Kidney epithelial cell (primary cell): ENCODE results near the gene SLC25A15. TPM values are rescaled to one million over a fixed set of nuclear protein-coding genes. Genes with fewer than 3 reads are reported as not detected.
"Not testable (repeated sequence)": the region's sequence is repeated elsewhere in the genome, so short reads cannot be mapped to it uniquely, and the experiment has no call there.

Experiments
- DNase-seq: peaks from one replicate; pipeline ENCODE4 v3.0.0-alpha.2; 2010; ENCODE audit warnings: low read depth
- H3K27me3 ChIP-seq: 2 replicates; pipeline ENCODE4 v1.6.0; 2011; ENCODE audit warnings: low read length; ENCODE audit not compliant: control insufficient read depth, insufficient read depth
- H3K36me3 ChIP-seq: 2 replicates; pipeline ENCODE4 v1.5.1; 2011; ENCODE audit warnings: low read length; ENCODE audit not compliant: control insufficient read depth, insufficient read depth
- H3K4me3 ChIP-seq: 2 replicates; pipeline ENCODE4 v1.5.1; 2011; ENCODE audit warnings: low read depth, mild to moderate bottlenecking, control low read depth, low read length
- total RNA-seq: library from RNA; depleted of rRNA; stranded (reverse); fragments of >200 nt; gene quantifications from 2 replicates; pipeline ENCODE4 v1.2.3, GENCODE V29; 2015
- TF ChIP-seq, protein P1 (sequence below): IDR thresholded peaks from 2 replicates; pipeline ENCODE4 v1.5.1; 2011; ENCODE audit warnings: mild to moderate bottlenecking, moderate library complexity, low read length, control low read depth, inconsistent platforms; ENCODE audit not compliant: insufficient read depth, poor library complexity, severe bottlenecking

Gene SLC25A15
- total RNA-seq, 1 donor from 2014 or later: 27.5 TPM

DNA sequence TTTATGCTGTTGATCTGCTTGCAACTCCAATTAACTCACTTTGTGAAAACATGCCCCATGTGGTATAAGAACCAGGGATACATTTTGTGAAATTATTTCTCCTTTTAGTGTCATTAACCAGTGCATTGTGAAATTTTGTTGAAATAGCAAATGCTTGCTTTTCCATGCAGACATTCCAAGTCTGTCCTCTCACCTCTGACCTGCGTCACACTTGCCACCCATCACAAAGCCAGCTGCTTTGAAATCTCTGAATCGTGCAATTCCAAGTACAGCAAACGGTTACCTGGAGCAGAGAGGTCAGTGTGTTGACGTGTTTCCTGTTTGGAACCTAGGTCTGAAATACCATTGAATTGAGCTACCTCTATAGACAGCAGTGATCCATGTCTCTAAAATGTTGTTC, 4.9 kb upstream of the SLC25A15 start:
- H3K36me3 ChIP-seq: no peaks in the 10 kb centered on the region
- TF ChIP-seq, protein P1, sequence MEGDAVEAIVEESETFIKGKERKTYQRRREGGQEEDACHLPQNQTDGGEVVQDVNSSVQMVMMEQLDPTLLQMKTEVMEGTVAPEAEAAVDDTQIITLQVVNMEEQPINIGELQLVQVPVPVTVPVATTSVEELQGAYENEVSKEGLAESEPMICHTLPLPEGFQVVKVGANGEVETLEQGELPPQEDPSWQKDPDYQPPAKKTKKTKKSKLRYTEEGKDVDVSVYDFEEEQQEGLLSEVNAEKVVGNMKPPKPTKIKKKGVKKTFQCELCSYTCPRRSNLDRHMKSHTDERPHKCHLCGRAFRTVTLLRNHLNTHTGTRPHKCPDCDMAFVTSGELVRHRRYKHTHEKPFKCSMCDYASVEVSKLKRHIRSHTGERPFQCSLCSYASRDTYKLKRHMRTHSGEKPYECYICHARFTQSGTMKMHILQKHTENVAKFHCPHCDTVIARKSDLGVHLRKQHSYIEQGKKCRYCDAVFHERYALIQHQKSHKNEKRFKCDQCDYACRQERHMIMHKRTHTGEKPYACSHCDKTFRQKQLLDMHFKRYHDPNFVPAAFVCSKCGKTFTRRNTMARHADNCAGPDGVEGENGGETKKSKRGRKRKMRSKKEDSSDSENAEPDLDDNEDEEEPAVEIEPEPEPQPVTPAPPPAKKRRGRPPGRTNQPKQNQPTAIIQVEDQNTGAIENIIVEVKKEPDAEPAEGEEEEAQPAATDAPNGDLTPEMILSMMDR: no peak

DNA sequence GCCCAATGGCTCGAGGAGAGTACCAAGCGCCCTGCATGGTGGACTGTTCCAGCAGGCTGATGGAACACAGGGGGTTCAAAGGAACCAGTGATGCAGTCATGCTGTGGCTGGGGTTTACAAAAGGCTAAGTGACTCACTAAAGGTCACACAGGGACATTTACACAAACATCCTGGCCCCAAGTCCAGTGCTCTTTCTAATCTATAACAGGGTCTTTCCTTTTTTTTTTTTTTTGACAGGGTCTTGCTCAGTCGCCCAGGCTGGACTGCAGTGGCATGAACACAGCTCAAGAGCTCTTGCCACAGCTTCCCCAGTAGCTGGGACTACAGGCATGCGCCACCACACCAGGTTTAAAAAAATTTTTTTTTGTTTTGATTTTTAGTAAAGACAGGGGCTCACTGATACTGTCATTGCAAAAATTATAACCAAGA, 2.8 kb upstream of the SLC25A15 start:
- DNase-seq: no peak
- Histone ChIP-seq H3K4me3 (no peak overlapping the region), H3K36me3 (no peaks in the 10 kb centered on the region), H3K27me3 (no peaks in the 10 kb centered on the region)
- TF ChIP-seq, protein P1: no peak

More for the DNA sequence above, 4.9 kb upstream of the SLC25A15 start:
- no peak overlapping the region for H3K4me3 ChIP-seq
- H3K27me3 ChIP-seq: no peaks in the 10 kb centered on the region
- DNase-seq: no peak

DNA sequence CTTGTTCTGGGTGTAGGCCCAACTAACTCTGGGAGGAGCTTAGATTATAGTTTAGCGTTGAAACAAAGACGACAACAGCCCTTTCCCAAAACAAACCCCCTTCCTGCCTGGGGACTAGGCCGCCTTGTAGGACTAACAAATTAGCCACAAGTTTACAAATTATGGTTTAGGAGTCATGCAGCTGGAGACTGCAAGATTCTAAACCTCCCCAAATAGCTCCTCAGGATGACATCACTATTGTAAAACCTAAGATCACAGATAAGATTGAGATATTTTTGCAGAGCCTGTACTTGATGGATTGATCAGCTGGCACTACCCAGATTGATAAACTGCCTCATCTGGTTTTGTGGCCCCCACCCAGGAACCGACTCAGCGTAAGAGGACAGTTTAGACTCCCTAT, 2.3 kb upstream of the SLC25A15 start:
- TF ChIP-seq, protein P1: no peak
- Histone ChIP-seq H3K4me3 (no peak overlapping the region), H3K36me3 (no peaks in the 10 kb centered on the region), H3K27me3 (no peaks in the 10 kb centered on the region)
- DNase-seq: no peak

DNA sequence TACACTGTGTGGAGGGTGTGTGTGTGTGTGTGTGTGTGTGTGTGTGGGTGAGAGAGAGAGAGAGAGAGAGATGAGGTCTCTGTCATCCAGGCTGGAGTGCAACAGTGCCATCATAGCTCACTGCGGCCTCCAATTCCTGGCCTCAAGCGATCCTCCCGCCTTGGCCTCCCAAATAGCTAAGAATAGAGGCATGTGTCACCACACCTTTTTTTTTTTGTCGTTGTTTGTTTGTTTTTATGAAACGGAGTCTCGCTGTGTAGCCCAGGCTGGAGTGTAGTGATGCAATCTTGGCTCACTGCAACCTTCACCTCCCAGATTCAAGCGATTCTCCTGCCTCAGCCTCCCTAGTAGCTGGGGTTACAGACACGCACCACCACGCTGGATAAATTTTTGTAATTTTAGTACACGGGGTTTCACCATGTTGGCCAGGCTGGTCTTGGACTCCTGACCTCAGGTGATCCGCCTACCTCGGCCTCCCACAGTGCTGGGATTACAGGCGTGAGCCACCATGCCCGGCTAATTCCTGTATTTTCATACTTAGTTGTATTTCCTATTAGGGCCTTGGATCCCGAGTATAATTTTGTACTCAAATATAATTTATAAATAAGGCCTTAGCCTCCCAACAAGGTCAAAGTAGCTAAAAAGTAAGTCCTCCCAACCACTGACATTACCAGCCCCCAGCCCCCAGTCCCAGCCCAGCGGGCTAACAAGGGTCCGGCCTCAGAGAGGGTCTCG, 704 bp upstream of the SLC25A15 start:
- H3K27me3 ChIP-seq, H3K36me3 ChIP-seq, DNase-seq: not testable (repeated sequence)
- H3K4me3 ChIP-seq: peak overlapping the region; percentile 67

DNA sequence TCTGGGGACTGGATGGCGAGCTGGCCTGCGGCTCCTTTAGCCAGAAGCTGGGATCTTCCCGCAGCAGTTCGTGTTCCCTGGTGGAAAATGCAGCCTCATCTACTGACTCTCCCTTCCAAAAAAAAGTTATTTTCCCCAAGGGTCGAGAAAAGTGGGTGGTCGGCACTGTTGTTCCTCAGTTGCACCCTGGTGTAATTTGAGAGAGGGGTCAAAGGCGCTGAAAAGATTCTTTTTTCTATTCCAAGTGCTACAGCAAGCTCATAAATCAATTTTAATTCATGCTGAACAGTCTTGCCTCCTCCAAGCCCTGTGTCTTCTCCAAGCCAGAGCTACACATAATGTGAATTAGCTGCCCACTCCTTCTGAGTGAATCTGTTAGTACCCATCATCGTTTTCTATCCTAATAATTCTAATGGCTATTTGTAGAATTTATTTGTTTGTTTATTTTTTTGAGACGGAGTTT, 774 bp downstream of the SLC25A15 start:
- TF ChIP-seq, protein P1: no peak
- DNase-seq: no peak
- H3K4me3 ChIP-seq: peak overlapping the region; percentile 67
- H3K27me3 ChIP-seq: no peaks in the 10 kb centered on the region
- no peaks in the 10 kb centered on the region for H3K36me3 ChIP-seq

DNA sequence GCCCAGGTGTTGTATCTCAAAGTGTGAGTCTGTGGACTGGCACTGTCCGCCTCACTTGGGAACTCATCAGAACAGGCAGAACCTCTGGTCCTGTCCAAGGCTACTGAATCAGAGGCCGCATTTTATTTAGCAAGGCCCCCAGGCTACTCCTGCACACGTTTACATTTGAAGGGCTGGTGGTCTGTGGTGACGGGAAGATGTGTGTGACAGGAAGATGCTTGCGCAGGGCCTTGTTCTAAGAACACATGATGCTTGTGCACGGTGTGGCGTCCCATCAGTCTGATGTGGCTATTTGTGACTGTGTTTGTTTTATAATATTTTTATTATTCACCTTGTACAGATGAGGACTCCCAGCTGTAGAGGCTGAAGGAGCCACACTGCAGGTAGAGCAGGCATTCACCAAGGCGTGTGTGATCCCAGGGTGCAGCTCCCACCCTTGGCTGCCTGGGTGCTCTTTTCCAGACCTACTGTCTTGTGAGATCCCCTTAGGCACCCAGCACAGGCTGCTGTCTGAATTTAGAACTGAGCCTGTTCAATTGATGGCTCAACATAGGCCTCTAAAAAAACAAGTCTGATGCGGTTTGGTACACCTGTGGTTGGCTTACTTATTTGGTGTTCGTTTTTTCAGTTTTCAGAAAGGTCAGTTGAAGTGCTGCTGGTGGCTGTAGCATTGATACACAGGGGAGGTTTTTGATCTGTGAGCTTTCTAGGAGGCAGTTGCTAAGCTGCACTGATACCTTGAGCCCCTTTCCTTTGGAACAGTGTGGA, 3.1 kb downstream of the SLC25A15 start:
- no peaks in the 10 kb centered on the region for H3K36me3 ChIP-seq
- DNase-seq: no peak
- H3K27me3 ChIP-seq: no peaks in the 10 kb centered on the region
- H3K4me3 ChIP-seq: no peak overlapping the region
- TF ChIP-seq, protein P1: no peak
